HG03439 (cell line): ENCODE data around the gene EPB42.

ENCODE experiments used
- ATAC-seq: cut with Tn5 transposase; IDR thresholded peaks from one replicate; pipeline ENCODE4 v1.9.1; 2021; ENCODE audit warnings: mild to moderate bottlenecking, moderate library complexity; ENCODE audit not compliant: unreplicated experiment

The EPB42 gene

GRCh38 chr15:43220991-43221403, at the start of gene EPB42:
Gene EPB42 (minus strand): TSS chr15:43221018. CDS start chr15:43220825, 193 bp downstream.
- no peak for ATAC-seq

DNA sequence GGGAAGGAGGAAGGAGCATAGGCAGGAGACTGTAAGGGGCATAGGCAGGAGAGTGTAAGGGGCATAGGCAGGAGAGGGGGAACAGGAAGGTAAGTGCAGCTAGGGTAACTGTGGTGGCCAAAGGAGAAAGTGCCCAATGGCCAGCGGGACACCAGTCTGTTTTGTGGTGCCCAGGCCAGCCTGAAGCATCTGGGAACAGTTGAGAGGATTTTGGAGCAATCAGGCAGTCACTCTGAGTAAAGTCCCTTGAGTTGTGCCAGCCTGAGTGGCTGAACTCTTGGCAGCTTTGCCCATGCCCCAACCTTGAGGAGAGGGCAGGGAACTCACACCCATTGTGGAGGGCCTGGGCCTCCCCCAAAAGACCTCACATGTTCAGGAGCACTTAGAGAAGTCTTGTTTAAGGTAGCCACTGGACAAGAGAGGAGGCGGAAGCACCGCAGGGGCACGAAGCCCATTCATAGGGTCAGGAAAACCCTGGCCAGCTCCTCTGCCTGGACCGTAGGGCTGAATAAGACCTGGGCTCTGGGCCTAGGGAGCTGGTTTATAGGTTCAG, 49.4 kb upstream of the EPB42 start:
- no peak for ATAC-seq

- no peak for ATAC-seq
Observed at GRCh38 chr15:43268111-43269105, 47.6 kb upstream of the EPB42 start.

DNA sequence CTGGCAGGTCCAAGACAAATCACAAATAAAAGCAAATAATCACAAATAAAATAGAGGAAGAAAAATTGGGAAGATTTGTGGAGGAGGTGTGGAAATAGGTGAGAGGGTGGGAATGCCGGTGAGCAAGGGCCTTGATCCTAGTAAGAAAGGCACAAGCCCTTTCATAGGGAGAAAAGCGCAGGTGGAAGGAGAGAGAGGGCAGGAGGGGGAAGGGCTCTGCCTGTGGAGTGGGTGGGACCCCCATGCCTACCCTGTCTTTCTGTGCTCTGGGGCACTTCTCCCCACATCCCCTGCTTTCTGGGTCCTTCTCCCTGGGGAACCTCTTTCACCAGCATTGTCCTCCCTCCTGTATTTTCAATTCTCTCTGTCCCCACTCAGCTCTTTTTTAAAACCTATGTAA, 46.6 kb upstream of the EPB42 start:
- no peak for ATAC-seq

DNA sequence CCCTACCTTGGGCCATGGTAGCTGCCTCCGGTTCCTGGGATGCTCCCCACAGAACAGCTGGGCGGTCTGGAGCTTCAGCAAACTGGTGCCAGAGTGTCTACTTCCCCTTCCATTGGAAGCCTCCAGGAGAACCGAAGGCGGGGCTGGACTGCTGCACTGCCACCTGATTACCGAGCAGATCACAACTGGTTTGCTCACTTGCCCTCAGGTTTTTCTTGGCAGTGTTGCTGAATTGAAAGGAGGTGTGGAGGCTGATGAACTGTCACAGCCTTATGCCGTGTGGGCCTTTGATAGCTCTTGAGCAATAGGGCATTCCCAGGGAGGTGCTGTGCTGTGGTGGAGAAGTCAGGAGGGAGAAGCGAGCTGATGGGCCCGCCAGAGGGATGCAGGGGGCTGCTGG, 46.0 kb upstream of the EPB42 start, which contains the start of gene TGM5:
TGM5 (minus strand) TSS at position 95 of the 400 bp plus-strand sequence; CDS start at position 16, 79 bp downstream.
- no peak for ATAC-seq

DNA sequence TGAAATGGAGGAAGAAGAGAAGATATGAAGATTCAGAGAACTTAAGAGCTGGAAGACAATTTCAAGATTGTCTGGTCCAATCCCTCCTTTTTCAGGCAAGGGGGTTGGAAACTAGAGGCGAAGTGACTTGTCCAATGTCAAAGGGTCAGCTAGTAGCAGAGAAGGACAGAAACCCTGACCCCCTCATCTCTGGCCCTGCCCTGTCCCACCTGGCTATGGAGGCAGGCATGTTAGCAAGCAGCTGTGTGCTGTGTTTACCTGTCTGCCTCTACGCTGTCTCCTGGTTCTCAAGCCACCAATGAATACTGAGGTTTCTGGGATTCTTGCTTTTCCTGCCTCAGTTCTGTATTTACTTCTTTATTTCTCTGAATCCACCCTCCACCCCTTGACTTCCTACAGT, 45.6 kb upstream of the EPB42 start:
- ATAC-seq = no peak

DNA sequence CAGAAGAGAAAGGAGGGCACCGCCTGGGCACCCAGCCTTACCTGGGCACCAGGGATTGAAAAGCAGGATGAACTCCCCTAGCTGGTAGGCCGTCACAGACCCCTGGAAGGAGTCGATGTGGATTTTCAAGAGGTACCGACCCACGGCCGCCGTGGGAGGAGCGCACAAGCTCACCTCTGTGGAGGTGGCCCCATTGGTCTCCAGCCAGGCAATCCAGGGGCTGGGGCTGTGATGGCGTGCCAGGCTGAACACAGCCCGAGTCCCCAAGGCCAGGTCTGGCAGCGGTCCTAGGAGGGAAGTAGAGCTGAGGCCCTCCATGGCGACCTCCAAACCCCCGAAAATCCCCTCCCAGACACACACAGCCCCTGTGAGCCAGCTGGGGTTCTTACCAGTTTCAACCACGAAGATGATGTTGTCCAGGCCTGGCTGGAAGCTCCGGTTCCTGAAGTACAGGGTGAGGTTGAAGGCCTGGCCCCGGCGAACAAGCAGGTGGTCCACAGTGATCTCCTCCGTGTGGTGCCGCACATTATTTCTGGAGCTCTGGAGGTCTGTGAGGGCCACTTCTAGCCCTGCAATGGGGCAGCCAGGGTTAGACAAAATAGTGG, 39.3 kb upstream of the EPB42 start:
- no peak for ATAC-seq

DNA sequence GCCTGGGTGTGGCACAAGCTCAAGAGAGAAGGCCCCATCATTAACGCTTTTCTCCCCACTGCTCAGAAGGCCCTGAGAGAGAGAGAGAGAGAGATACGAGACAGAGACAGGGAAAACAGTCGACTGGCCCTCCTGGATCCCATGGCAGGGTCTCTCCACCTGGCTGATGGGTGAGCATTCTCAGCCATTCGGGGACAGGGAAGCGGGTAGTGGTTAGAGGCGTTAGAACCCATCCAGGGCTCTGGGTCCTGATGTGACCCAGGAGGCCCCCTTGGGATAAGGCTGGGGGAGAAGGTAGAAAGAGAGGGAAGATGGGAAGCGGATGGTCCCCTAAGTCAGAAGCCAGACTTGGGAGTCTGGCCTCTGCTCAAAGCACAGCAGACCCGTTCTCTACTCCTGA, 38.0 kb upstream of the EPB42 start:
- no peak for ATAC-seq

DNA sequence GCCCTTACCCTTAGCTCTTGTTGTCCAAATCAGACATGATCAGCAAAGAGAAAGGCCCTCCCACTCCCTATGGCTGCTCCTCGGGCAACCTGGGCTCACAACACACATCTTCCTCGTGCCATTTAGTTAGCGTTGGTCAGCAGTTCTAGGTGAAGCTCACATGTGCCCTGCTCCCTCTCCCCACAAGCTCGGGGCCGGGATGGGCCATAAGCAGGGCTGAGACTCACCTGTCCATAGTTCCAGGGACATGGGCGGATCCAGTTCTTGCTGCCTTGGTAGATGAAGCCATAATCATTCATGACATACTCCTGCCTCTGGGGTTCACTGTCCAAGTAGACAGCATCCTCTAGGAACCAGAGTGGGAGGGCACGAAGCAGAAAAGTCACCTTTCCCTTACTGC, 35.5 kb upstream of the EPB42 start:
- no peak for ATAC-seq

- no peak for ATAC-seq
Observed at GRCh38 chr15:43255376-43255775, 34.6 kb upstream of the EPB42 start.

- peak; percentile 52 for ATAC-seq
Observed at GRCh38 chr15:43253431-43254403, 32.9 kb upstream of the EPB42 start.

DNA sequence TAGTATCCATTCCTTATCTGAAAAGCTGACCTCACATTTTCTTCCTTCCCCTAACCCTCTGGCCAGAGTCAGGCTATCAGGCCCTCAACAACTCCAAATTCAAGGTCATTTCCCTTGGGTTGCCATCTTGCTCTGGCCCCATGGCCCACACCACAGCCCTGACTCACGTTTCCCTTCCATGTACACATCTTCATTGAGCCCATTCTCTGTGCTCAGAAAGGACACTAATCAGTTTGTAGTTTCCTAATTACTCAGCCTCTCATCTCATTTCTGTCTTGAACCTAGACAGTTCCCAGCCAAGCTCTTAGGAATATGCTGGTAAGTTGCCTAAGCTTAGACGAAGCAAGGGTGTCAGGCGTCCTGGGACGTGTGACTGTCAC, 31.0 kb upstream of the EPB42 start:
- no peak for ATAC-seq

GRCh38 chr15:43251185-43251870, 30.5 kb upstream of the EPB42 start:
- ATAC-seq = no peak

- ATAC-seq = no peak
Observed at GRCh38 chr15:43250785-43251184, 30.0 kb upstream of the EPB42 start.

GRCh38 chr15:43249699-43250203, 28.9 kb upstream of the EPB42 start:
- ATAC-seq = no peak

GRCh38 chr15:43249236-43249635, 28.4 kb upstream of the EPB42 start:
- ATAC-seq = no peak

DNA sequence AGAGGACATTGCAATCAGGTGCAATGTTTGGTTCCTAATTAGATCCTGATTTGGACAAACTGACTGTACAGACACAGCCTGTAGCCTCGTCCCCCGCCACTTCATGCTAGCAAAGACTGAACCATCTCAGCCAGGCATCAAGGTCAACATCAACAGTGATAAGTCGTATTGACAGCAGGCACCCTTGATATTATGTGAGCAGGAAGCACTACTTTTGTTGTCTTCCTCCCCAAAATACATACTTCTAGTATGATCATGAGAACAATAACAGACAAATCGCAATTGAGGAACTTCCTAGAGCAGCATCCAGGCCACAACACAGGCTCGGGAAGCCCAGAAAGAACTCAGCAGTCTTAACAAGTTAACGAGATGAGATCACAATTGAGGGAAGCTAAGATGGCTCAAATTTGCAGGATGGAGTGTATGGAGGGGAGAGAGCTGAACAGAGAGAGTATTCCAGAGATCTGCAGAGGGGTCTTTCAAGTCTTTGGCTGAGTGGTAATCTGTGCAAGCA, 25.5 kb upstream of the EPB42 start:
- ATAC-seq = no peak

DNA sequence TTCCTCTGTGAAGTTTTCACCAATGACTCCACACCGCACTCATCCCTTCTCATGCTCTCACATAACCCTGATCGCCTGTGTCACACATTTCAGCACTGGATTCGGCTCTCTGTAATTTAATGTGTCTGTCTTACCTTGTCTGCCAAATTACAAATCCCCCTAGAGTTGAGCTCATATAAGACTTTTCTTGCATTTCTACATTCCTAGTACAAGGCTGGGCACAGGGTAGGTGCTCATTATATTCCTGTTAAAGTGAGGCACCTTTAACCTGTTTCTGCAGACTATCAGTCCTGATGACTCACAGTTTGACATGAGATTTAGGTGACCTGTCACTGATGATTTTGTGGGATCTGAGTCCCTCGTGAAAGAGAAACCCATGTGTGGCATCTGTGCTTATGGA, 23.3 kb upstream of the EPB42 start:
- ATAC-seq = no peak

GRCh38 chr15:43243020-43243645, 22.3 kb upstream of the EPB42 start:
- ATAC-seq = no peak
